Gastrocnemius medialis (tissue), 4 donors: ENCODE results near the gene PLD1. TPM values are rescaled to one million over a fixed set of nuclear protein-coding genes. Genes with fewer than 3 reads are reported as not detected.

Source experiments
- ATAC-seq, 2 donors: fragments of 150-250 bp; one replicate each; pipeline ENCODE4 v1.9.1; 2016
- DNase-seq, 2 donors: peaks; one replicate each; pipeline ENCODE4 v3.0.0-alpha.2; 2019
- H3K27ac ChIP-seq, 4 donors: fragments of 200-600 bp; sonication (generic); 1 replicate in 1 of 4; 2 replicates in 3 of 4; pipeline ENCODE4 v1.5.1; 2016 to 2018; ENCODE audit warnings: mild to moderate bottlenecking in 2 of 4, moderate library complexity in 1 of 4
- H3K27me3 ChIP-seq, 3 donors: fragments of 200-600 bp; sonication (generic) in 2 of 3; 1 replicate in 1 of 3; 2 replicates in 2 of 3; pipeline versions ENCODE4 v1.5.1 to v1.6.0; 2016 to 2019; ENCODE audit warnings: mild to moderate bottlenecking in 1 of 3, moderate library complexity in 1 of 3
- H3K36me3 ChIP-seq, 2 donors: fragments of 200-600 bp; sonication (generic) in 1 of 2; one replicate each; pipeline ENCODE4 v1.5.1; 2017 to 2018
- H3K4me1 ChIP-seq, 2 donors: fragments of 200-600 bp; sonication (generic) in 1 of 2; one replicate each; pipeline ENCODE4 v1.5.1; 2016 to 2017; ENCODE audit warnings: mild to moderate bottlenecking in 2 of 2
- H3K4me3 ChIP-seq, 4 donors: fragments of 200-600 bp; sonication (generic) in 3 of 4; 1 replicate in 1 of 4; 2 replicates in 3 of 4; pipeline ENCODE4 v1.5.1; 2016 to 2019; ENCODE audit warnings: mild to moderate bottlenecking in 2 of 4
- H3K9me3 ChIP-seq, 3 donors: fragments of 200-600 bp; sonication (generic) in 2 of 3; 1 replicate in 1 of 3; 2 replicates in 2 of 3; pipeline ENCODE4 v1.5.1; 2016 to 2019
- CTCF ChIP-seq, 5 experiments: fragments of 450-650 bp in 3 of 5; fragments of 200-600 bp in 2 of 5; sonication (generic) in 2 of 5; IDR thresholded peaks in 4 of 5; conservative IDR thresholded peaks in 1 of 5; 1 replicate in 4 of 5; 2 replicates in 1 of 5; pipeline ENCODE4 v1.5.1; 2016 to 2019; ENCODE audit warnings: antibody characterized with exemption in 5 of 5, mild to moderate bottlenecking in 3 of 5, moderate library complexity in 3 of 5
- POLR2A ChIP-seq, 2 donors: fragments of 450-650 bp; IDR thresholded peaks; one replicate each; pipeline ENCODE4 v1.6.1; 2017; ENCODE audit warnings: antibody characterized with exemption in 2 of 2, mild to moderate bottlenecking in 2 of 2, moderate library complexity in 2 of 2
- in situ Hi-C, 4 donors: fragments of 200-750 bp; cut with MboI; loops; one replicate each; pipeline versions ENCODE4 v1.15.0 to v1.8.0; 2017; ENCODE audit warnings: low sequenced_read_pairs in 4 of 4
- intact Hi-C: fragments of 100-400 bp; cut with DNase I; formaldehyde crosslinking; loops from one replicate; pipeline ENCODE4 v1.15.1; 2023; ENCODE audit warnings: low total_unique reads
- total RNA-seq, 4 donors: library from RNA; depleted of rRNA; stranded (reverse); fragments of >200 nt; gene quantifications; one replicate each; pipeline versions ENCODE4 v1.1.0 to v1.2.3, GENCODE V29; 2016

PLD1 gene
- total RNA-seq, 4 donors from 2014 or later, result 1.9 to 5.6 (median 4.6) TPM

- no peak overlapping the region for H3K27ac ChIP-seq
- H3K4me1 ChIP-seq, result no peaks in the 10 kb centered on the region
- in situ Hi-C loops (no loop called here), intact Hi-C loops (no loop called here)
- ATAC-seq (no peak), DNase-seq (no peak)
- peaks cover 0 to 3% (median 0%) of the 10 kb centered on the region in 3 donors for H3K9me3 ChIP-seq
- H3K27me3 ChIP-seq, result no peaks in the 10 kb centered on the region
- TF ChIP-seq POLR2A (IDR thresholded peaks at IDR 0.05) (no peak), CTCF (IDR thresholded peaks at IDR 0.05 in 4 of 5, conservative IDR thresholded peaks at IDR 0.05 in 1 of 5) (no peak)
- H3K36me3 ChIP-seq, result no peaks in the 10 kb centered on the region
- H3K4me3 ChIP-seq, result no peak overlapping the region
Observed at GRCh38 chr3:171850320-171850959, 40.2 kb upstream of the PLD1 start.

GRCh38 chr3:171849617-171850319, 39.5 kb upstream of the PLD1 start:
- intact Hi-C loops (no loop called here), in situ Hi-C loops (loop anchor here in 2 of 4 donors (25.0 kb wide), 2 partner anchors 212 to 488 kb away; no protein-coding TSS in a partner anchor)
- no peaks in the 10 kb centered on the region for H3K4me1 ChIP-seq
- peaks cover 0 to 3% (median 0%) of the 10 kb centered on the region in 3 donors for H3K9me3 ChIP-seq
- no peak overlapping the region for H3K4me3 ChIP-seq
- DNase-seq, result no peak
- no peak overlapping the region for H3K27ac ChIP-seq
- no peak for ATAC-seq
- H3K36me3 ChIP-seq, result no peaks in the 10 kb centered on the region
- no peaks in the 10 kb centered on the region for H3K27me3 ChIP-seq
- no peak for TF ChIP-seq CTCF (IDR thresholded peaks at IDR 0.05 in 4 of 5, conservative IDR thresholded peaks at IDR 0.05 in 1 of 5)
- TF ChIP-seq POLR2A (IDR thresholded peaks at IDR 0.05), result no peak

GRCh38 chr3:171847595-171848259, 37.4 kb upstream of the PLD1 start:
- H3K27me3 ChIP-seq, result no peaks in the 10 kb centered on the region
- ATAC-seq, result no peak
- H3K4me3 ChIP-seq, result no peak overlapping the region
- no peaks in the 10 kb centered on the region for H3K4me1 ChIP-seq
- H3K36me3 ChIP-seq, result no peaks in the 10 kb centered on the region
- H3K27ac ChIP-seq, result no peak overlapping the region
- in situ Hi-C loops (loop anchor here in 2 of 4 donors (25.0 kb wide), 2 partner anchors 210 to 490 kb away; no protein-coding TSS in a partner anchor), intact Hi-C loops (no loop called here)
- DNase-seq, result no peak
- TF ChIP-seq POLR2A (IDR thresholded peaks at IDR 0.05) (no peak), CTCF (IDR thresholded peaks at IDR 0.05 in 4 of 5, conservative IDR thresholded peaks at IDR 0.05 in 1 of 5) (no peak)
- H3K9me3 ChIP-seq, result no peaks in the 10 kb centered on the region

GRCh38 chr3:171847133-171847532, 36.9 kb upstream of the PLD1 start:
- Histone ChIP-seq H3K27me3 (no peaks in the 10 kb centered on the region), H3K36me3 (no peaks in the 10 kb centered on the region), H3K9me3 (no peaks in the 10 kb centered on the region), H3K4me3 (no peak overlapping the region), H3K4me1 (no peaks in the 10 kb centered on the region), H3K27ac (no peak overlapping the region)
- DNase-seq, result no peak
- in situ Hi-C loops, result loop anchor here in 2 of 4 donors (25.0 kb wide), 2 partner anchors 210 to 490 kb away; no protein-coding TSS in a partner anchor
- intact Hi-C loops, result no loop called here
- no peak for ATAC-seq
- no peak for TF ChIP-seq POLR2A (IDR thresholded peaks at IDR 0.05)
- no peak for TF ChIP-seq CTCF (IDR thresholded peaks at IDR 0.05 in 4 of 5, conservative IDR thresholded peaks at IDR 0.05 in 1 of 5)
